NT2/D1 (cell line): Measurements from ENCODE around the gene NOL4L.
"Not testable (repeated sequence)": the region's sequence is repeated elsewhere in the genome, so short reads cannot be mapped to it uniquely, and the experiment has no call there.

ENCODE experiments used
- DNase-seq: peaks from one replicate; pipeline ENCODE4 v3.0.0-alpha.2; 2011; ENCODE audit warnings: low read depth, low spot score
- H3K27me3 ChIP-seq: 2 replicates; pipeline ENCODE4 v1.6.0; 2011; ENCODE audit warnings: mild to moderate bottlenecking; ENCODE audit not compliant: insufficient read length, insufficient read depth
- H3K36me3 ChIP-seq: 2 replicates; pipeline ENCODE4 v1.6.1; 2011; ENCODE audit warnings: mild to moderate bottlenecking, low read length, mixed read lengths; ENCODE audit not compliant: insufficient read depth, insufficient read length
- H3K4me1 ChIP-seq: 2 replicates; pipeline ENCODE4 v1.5.1; 2011; ENCODE audit not compliant: insufficient read depth, insufficient read length
- H3K4me3 ChIP-seq: 2 replicates; pipeline ENCODE4 v1.5.1; 2011; ENCODE audit warnings: low read depth; ENCODE audit not compliant: insufficient read length
- H3K9ac ChIP-seq: 2 replicates; pipeline ENCODE4 v1.6.0; 2011; ENCODE audit warnings: low read depth; ENCODE audit not compliant: insufficient read length
- H3K9me3 ChIP-seq: 2 replicates; pipeline ENCODE4 v1.5.1; 2011; ENCODE audit warnings: mild to moderate bottlenecking, low read length; ENCODE audit not compliant: insufficient read depth
- SUZ12 ChIP-seq: IDR thresholded peaks from 2 replicates; pipeline ENCODE4 v1.6.1; 2011; ENCODE audit not compliant: insufficient read length, insufficient read depth; ENCODE audit errors: extremely low read depth
- YY1 ChIP-seq: IDR thresholded peaks from 2 replicates; pipeline ENCODE4 v1.6.1; 2011; ENCODE audit not compliant: insufficient read length, insufficient read depth
- ZNF274 ChIP-seq: IDR thresholded peaks from 2 replicates; pipeline ENCODE4 v1.6.1; 2011; ENCODE audit warnings: mild to moderate bottlenecking, low read depth, low read length

NOL4L gene

DNA sequence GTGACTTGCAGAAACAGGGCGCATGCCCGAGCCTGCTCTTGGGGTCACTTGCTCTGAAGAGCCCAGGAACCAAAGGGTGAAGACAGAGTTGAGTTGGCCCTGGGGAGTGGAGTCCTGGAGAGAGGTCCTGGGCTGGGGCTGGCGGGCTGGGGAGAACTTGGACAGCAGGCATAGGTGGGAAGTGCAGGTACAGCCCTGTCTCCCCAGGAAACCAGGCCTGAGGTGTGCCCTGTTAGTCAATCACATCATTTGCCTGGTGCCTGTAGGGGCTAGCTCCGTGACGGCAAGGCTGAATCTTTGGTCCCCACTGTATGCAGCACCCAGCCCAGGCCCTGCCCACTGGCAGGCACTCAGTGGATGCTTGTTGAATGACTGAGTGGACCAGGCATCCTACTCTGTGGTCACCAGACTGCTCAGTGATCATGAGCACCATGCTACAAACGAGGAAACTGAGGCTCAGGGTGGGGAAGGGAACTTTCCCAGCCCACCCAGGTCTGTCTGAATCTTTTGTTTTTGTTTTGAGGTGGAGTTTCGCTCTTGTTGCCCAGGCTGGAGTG is 15.6 kb upstream of the NOL4L start:
- Histone ChIP-seq H3K27me3 (no peaks in the 10 kb centered on the region), H3K36me3 (no peaks in the 10 kb centered on the region), H3K4me1 (peaks cover 10% of the 10 kb centered on the region), H3K9me3 (no peaks in the 10 kb centered on the region), H3K4me3 (no peak overlapping the region), H3K9ac (no peak overlapping the region)
- TF ChIP-seq ZNF274 (no peak), YY1 (no peak), SUZ12 (no peak)
- no peak for DNase-seq

DNA sequence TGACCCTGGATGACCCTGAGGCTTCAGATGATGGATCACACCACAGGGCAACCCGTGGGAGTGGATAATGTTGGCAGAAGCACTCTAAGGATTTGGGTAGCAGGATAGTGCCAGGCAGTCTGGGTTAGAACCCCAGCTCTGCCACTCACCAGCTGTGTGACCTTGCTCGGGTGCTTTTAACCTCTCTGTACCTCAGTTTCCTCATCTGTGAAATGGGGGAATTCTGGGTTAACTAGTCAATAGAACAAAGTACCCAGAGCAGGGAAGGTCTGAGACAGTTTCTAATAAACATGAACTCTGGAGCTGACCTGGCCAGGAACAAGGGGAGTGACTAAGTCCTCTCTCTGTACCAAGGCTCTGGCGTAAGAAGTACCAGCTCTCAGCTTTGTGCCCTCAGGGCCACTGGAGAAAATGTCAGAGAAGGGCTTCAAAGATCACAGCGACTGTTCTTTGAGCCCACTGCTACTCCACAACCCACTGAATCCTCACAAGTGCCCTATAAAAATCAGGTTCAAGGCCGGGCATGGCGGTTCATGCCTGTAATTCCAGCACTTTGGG is 14.7 kb upstream of the NOL4L start:
- no peak for TF ChIP-seq SUZ12
- TF ChIP-seq YY1, result no peak
- TF ChIP-seq ZNF274, result no peak
- Histone ChIP-seq H3K27me3 (no peaks in the 10 kb centered on the region), H3K9me3 (no peaks in the 10 kb centered on the region), H3K4me3 (no peak overlapping the region), H3K9ac (no peak overlapping the region), H3K36me3 (no peaks in the 10 kb centered on the region), H3K4me1 (peaks cover 1% of the 10 kb centered on the region)
- no peak for DNase-seq

- Histone ChIP-seq H3K9ac (no peak overlapping the region), H3K4me1 (no peaks in the 10 kb centered on the region), H3K9me3 (no peaks in the 10 kb centered on the region), H3K27me3 (no peaks in the 10 kb centered on the region), H3K36me3 (no peaks in the 10 kb centered on the region), H3K4me3 (no peak overlapping the region)
- DNase-seq, result no peak
- TF ChIP-seq SUZ12 (no peak), YY1 (no peak), ZNF274 (no peak)
These were observed 13.5 kb upstream of the NOL4L start for GRCh38 chr20:32598606-32599005.

GRCh38 chr20:32597714-32598113 is 12.6 kb upstream of the NOL4L start:
- Histone ChIP-seq H3K27me3 (no peaks in the 10 kb centered on the region), H3K9me3 (no peaks in the 10 kb centered on the region), H3K4me1 (no peaks in the 10 kb centered on the region), H3K9ac (no peak overlapping the region), H3K36me3 (no peaks in the 10 kb centered on the region), H3K4me3 (no peak overlapping the region)
- no peak for DNase-seq
- TF ChIP-seq YY1 (no peak), ZNF274 (no peak), SUZ12 (no peak)

DNA sequence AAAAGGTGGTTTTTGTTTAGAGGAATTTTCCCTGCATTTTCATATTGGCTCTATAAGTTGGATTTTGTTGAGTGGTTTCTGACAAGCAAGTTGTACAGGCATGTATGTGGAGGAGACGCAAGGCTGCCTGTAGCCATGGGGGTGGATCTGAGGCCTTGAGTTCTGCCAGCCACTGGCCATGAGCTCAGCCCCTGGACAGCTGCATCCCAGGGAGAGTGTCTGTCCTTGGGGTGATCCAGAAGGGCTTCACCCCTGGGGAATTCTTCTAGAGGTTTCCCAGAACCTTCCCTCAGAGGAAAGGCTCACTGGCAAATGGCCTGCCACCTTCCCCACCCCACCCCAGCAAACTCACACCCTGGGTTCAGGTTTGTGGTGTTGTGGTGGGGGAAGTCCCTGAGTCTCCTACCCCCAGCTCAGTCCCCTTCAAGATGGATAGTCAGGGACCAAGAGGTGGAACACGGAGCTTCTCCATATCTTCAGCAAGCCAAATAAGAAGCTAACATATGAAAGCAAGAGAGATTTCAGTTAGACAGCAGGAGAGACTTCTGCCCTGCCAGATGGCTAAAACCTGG is 11.6 kb upstream of the NOL4L start:
- TF ChIP-seq SUZ12 (no peak), ZNF274 (no peak), YY1 (no peak)
- DNase-seq, result no peak
- no peak overlapping the region for H3K4me3 ChIP-seq
- no peaks in the 10 kb centered on the region for H3K27me3 ChIP-seq
- H3K9me3 ChIP-seq, result no peaks in the 10 kb centered on the region
- no peaks in the 10 kb centered on the region for H3K4me1 ChIP-seq
- H3K36me3 ChIP-seq, result no peaks in the 10 kb centered on the region
- no peak overlapping the region for H3K9ac ChIP-seq

DNA sequence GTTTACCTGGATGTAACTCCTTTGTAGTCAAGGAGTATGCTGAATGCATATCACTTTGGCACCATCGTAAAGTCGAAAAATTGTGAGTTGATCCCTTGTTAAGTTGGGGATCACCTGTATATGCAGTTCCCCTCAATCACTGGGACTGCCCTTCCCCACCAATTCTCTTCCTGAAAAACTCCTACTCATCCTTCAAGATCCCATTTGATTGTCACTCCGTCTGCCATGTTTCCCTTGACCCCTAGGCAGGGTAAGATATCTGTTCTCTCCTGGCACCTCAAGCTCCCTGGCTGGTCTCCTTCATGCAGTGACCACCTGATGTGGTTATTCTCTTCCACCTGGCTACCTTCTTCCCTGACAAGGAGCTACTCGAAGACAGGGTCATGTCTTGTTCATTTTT is 10.0 kb upstream of the NOL4L start:
- Histone ChIP-seq H3K9ac (no peak overlapping the region), H3K36me3 (no peaks in the 10 kb centered on the region), H3K4me3 (no peak overlapping the region), H3K27me3 (no peaks in the 10 kb centered on the region), H3K4me1 (no peaks in the 10 kb centered on the region), H3K9me3 (no peaks in the 10 kb centered on the region)
- no peak for DNase-seq
- TF ChIP-seq YY1 (no peak), SUZ12 (no peak), ZNF274 (no peak)

DNA sequence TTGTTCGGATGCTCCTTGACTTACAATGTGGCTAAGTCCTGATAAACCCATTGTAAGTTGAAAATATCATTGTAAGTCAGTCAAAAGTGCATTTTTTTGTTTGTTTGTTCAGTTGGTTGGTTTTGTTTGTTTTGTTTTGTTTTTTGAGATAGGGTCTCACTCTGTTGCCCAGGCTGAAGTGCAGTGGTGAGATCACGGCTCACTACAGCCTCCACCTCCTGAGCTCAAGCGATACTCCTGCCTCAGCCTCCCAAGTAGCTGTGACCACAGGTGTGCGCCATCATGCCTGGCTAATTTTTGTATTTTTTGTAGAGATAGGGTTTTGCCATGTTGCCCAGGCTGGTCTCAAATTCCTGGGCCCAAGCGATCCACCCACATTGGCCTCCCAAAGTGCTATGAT is 9.5 kb upstream of the NOL4L start:
- H3K9ac ChIP-seq, H3K4me3 ChIP-seq, H3K9me3 ChIP-seq, DNase-seq, H3K27me3 ChIP-seq, H3K36me3 ChIP-seq, H3K4me1 ChIP-seq: not testable (repeated sequence)

GRCh38 chr20:32594204-32594603 is 9.1 kb upstream of the NOL4L start:
- H3K4me1 ChIP-seq, result no peaks in the 10 kb centered on the region
- no peaks in the 10 kb centered on the region for H3K36me3 ChIP-seq
- peaks cover 5% of the 10 kb centered on the region for H3K27me3 ChIP-seq
- TF ChIP-seq SUZ12 (no peak), YY1 (no peak), ZNF274 (no peak)
- no peak overlapping the region for H3K4me3 ChIP-seq
- no peaks in the 10 kb centered on the region for H3K9me3 ChIP-seq
- DNase-seq, result no peak
- no peak overlapping the region for H3K9ac ChIP-seq

DNA sequence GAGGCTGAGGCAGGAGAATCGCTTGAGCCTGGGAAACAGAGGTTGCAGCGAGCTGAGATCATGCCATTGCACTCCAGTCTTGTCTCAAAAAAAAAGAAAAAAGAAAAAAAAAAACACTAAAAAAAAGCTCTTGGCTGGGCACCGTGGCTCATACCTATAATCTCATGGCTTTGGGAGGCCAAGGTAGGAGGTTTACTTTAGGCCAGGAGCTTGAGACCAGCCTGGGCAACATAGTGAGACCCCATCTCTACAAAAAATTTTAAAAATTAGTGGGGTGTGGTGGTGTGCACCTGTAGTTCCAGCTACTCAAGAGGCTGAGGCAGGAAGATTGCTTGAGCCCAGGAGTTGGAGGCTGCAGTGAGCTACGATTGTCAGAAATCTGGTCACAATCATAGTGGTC is 7.5 kb upstream of the NOL4L start:
- H3K36me3 ChIP-seq, H3K9me3 ChIP-seq, H3K9ac ChIP-seq, H3K4me3 ChIP-seq, H3K27me3 ChIP-seq, DNase-seq, H3K4me1 ChIP-seq: not testable (repeated sequence)
